ENCODE measurements around the gene VSIG8.

The VSIG8 gene

DNA sequence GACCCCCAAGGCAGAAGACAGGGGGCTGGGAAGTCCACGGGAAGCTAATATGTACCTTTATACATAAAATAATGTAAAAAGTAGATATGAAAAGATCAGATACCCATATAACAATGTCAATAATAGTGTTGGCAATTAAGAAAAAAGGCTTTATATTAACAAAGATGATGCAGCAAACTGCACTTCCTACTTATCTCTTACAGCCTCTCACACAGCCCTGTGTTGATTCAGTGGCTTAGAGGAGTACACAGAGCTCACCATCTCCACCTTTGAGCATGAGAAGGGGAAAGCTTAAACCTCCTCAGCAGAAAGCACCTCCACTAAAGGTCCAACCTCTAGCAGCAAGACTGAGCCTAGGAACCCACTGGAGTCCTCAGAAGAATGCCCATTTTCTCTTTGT, 7.2 kb upstream of the VSIG8 start:
- CTCF ChIA-PET, result interaction anchor here (7.3 kb wide), 1 partner anchor 19 kb away, joined by 40 read pairs; no protein-coding TSS in a partner anchor

DNA sequence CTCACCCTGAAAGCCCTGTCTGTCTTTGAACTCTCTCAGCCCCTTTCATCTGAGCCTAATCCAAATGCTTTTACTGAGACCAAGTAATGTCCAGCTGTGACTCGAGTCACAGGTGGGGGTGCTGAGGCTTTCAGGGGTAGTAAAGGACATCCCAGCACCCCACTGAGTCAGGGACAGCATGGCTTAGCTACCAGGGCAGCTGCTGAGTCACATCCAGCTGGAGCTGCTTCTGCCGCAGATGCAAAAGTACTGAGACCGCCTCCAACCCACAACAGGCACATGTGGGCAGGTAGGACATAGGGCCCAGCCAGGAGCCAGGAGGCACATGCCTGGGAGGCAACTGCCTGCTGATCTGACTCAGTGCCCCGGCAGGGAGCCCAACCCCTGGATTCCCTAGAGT, 6.7 kb upstream of the VSIG8 start:
- DNase-seq (ENCODE audit: extremely low spot score), result no peak
- TF ChIP-seq, protein P1, sequence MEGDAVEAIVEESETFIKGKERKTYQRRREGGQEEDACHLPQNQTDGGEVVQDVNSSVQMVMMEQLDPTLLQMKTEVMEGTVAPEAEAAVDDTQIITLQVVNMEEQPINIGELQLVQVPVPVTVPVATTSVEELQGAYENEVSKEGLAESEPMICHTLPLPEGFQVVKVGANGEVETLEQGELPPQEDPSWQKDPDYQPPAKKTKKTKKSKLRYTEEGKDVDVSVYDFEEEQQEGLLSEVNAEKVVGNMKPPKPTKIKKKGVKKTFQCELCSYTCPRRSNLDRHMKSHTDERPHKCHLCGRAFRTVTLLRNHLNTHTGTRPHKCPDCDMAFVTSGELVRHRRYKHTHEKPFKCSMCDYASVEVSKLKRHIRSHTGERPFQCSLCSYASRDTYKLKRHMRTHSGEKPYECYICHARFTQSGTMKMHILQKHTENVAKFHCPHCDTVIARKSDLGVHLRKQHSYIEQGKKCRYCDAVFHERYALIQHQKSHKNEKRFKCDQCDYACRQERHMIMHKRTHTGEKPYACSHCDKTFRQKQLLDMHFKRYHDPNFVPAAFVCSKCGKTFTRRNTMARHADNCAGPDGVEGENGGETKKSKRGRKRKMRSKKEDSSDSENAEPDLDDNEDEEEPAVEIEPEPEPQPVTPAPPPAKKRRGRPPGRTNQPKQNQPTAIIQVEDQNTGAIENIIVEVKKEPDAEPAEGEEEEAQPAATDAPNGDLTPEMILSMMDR (IDR thresholded peaks at IDR 0.05; ENCODE audit: control extremely low read depth, extremely low read depth, low read depth, missing control alignments), result no peak
- CTCF ChIA-PET, result interaction anchor here (0.9 to 1.6 kb wide), 2 partner anchors 14 to 71 kb away, joined by 4 read pairs; no protein-coding TSS in a partner anchor
- POLR2A ChIA-PET, result no interaction called here

More for the DNA sequence above, 7.2 kb upstream of the VSIG8 start:
- no peak for DNase-seq (ENCODE audit: extremely low spot score)
- POLR2A ChIA-PET, result no interaction called here
- TF ChIP-seq, protein P1 (IDR thresholded peaks at IDR 0.05; ENCODE audit: control extremely low read depth, extremely low read depth, low read depth, missing control alignments), result no peak

GRCh38 chr1:159868766-159869165, 6.3 kb upstream of the VSIG8 start:
- TF ChIP-seq, protein P1 (IDR thresholded peaks at IDR 0.05; ENCODE audit: control extremely low read depth, extremely low read depth, low read depth, missing control alignments), result no peak
- no peak for DNase-seq (ENCODE audit: extremely low spot score)
- ChIA-PET POLR2A (no interaction called here), CTCF (interaction anchor here (0.8 to 1.6 kb wide), 3 partner anchors 13 to 71 kb away, joined by 3 to 4 read pairs (median 4); no protein-coding TSS in a partner anchor)

DNA sequence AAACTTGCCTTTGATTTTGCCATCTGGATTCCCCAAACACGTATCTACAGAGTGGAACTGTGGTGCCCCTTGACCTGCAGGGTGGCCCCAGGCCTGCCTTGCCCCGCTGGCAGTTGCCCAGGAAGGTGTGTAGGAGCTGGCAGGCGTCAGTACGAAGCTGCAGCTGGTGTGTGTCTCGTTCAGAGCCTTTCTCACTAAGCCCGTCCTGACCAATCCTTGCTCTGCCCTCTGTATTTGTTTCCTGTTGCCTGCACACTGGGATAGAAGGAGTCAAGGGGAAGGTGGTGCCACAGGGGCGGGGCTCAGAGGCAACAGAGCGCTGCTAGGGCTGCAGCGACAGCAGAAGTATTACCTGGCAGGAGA, 5.2 kb upstream of the VSIG8 start:
- no peak for DNase-seq (ENCODE audit: extremely low spot score)
- POLR2A ChIA-PET, result no interaction called here
- TF ChIP-seq, protein P1 (IDR thresholded peaks at IDR 0.05; ENCODE audit: control extremely low read depth, extremely low read depth, low read depth, missing control alignments), result no peak
- CTCF ChIA-PET, result interaction anchor here (1.6 kb wide), 1 partner anchor 70 kb away, joined by 4 read pairs; no protein-coding TSS in a partner anchor

DNA sequence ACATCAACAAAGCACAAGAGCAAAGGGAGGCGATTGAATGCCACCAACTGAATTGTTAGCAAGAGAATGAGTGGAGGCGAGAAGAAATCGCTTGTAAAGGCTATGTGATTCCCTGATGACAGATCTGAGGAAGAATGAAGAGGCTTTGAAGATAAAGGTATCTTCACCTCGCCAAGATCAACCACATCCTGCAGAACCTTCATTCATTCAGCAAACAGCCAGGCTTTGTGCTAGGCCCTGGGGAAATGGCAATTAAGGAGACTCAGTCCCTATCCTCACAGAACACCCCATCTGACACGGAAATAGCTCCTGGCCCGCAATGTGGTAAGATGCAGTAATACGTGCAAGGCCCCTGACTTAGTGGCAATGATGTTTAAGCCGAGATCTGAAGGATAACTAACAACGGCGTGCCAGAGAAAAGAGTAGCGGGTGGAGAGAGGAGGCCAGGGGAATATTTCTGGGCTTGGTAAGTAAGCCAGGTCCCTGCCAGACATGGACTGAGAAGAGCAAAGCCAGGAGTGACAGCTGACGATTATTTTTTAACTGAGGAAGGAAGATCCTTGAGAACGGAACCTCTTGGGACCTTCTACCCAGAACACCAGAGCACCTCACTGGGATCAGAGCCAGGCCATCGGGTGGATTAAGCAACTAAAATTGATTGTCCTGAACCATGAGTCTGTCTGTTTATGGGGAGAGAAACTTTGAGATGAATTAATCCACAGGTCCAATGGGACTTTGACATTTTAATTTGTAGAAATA, 4.6 kb upstream of the VSIG8 start:
- TF ChIP-seq, protein P1 (IDR thresholded peaks at IDR 0.05; ENCODE audit: control extremely low read depth, extremely low read depth, low read depth, missing control alignments), result no peak
- ChIA-PET CTCF (interaction anchor here (0.9 to 3.1 kb wide), 3 partner anchors 14 to 139 kb away, joined by 3 to 16 read pairs (median 3); no protein-coding TSS in a partner anchor), POLR2A (no interaction called here)
- no peak for DNase-seq (ENCODE audit: extremely low spot score)

- POLR2A ChIA-PET, result no interaction called here
- CTCF ChIA-PET, result interaction anchor here (0.9 to 3.1 kb wide), 3 partner anchors 13 to 140 kb away, joined by 3 to 16 read pairs (median 3); no protein-coding TSS in a partner anchor
- TF ChIP-seq, protein P1 (IDR thresholded peaks at IDR 0.05; ENCODE audit: control extremely low read depth, extremely low read depth, low read depth, missing control alignments), result no peak
- DNase-seq (ENCODE audit: extremely low spot score), result no peak
These were observed 3.6 kb upstream of the VSIG8 start for GRCh38 chr1:159866066-159866465.
